H1 (cell line): ENCODE data around the gene DLGAP3. TPM values are rescaled to one million over a fixed set of nuclear protein-coding genes. Genes with fewer than 3 reads are reported as not detected.

ENCODE experiments used
- ATF3 ChIP-seq: IDR thresholded peaks from 2 replicates; pipeline ENCODE4 v1.6.1; 2011; ENCODE audit warnings: low read depth, mild to moderate bottlenecking, low read length; ENCODE audit not compliant: insufficient read depth
- CHD7 ChIP-seq: fragments of 300-600 bp; sonication (generic); IDR thresholded peaks from 2 replicates; pipeline ENCODE4 v1.7.1; 2012; ENCODE audit warnings: low read length, moderate library complexity, mild to moderate bottlenecking, inconsistent platforms; ENCODE audit not compliant: insufficient replicate concordance
- EGR1 ChIP-seq: IDR thresholded peaks from 2 replicates; pipeline ENCODE4 v1.6.1; 2011; ENCODE audit warnings: low read depth, low read length, borderline replicate concordance
- EZH2 ChIP-seq: fragments of 200-600 bp; sonication (generic); IDR thresholded peaks from 2 replicates; pipeline ENCODE4 v1.7.1; 2012; ENCODE audit warnings: low read depth, mild to moderate bottlenecking, moderate library complexity, low read length, inconsistent platforms; ENCODE audit not compliant: severe bottlenecking
- KDM1A ChIP-seq: fragments of 200-600, 300-600 bp; sonication (generic); IDR thresholded peaks from 2 replicates; pipeline ENCODE4 v1.7.1; 2016; ENCODE audit warnings: mild to moderate bottlenecking, low read length, borderline replicate concordance
- KDM4A ChIP-seq: IDR thresholded peaks from one replicate; pipeline ENCODE4 v1.7.1; 2012; ENCODE audit warnings: low read depth, mild to moderate bottlenecking, moderate library complexity, low read length, inconsistent platforms; ENCODE audit not compliant: severe bottlenecking
- PHF8 ChIP-seq: fragments of 200-600 bp; sonication (generic); conservative IDR thresholded peaks from 2 replicates; pipeline ENCODE4 v1.7.1; 2012; ENCODE audit warnings: low read depth, mild to moderate bottlenecking, inconsistent platforms, low read length, moderate library complexity
- RAD21 ChIP-seq, 2 experiments: IDR thresholded peaks in 1 of 2; conservative IDR thresholded peaks in 1 of 2; 2 replicates each; pipeline ENCODE4 v1.6.1; 2011; ENCODE audit warnings: low read depth in 2 of 2, low read length in 2 of 2, improper control_type of control experiment in 1 of 2, inconsistent platforms in 1 of 2, mild to moderate bottlenecking in 1 of 2, moderate library complexity in 1 of 2
- ZNF274 ChIP-seq: IDR thresholded peaks from 2 replicates; pipeline ENCODE4 v1.7.0; 2012; ENCODE audit warnings: low read length, borderline replicate concordance; ENCODE audit errors: extremely low read depth
- polyA plus RNA-seq, 7 experiments: library from polyadenylated mRNA; depleted of rRNA in 3 of 7; stranded (reverse) in 5 of 7; unstranded in 2 of 7; fragments of >200 nt in 5 of 7; fragments of 200-250 nt in 2 of 7; gene quantifications; 1 replicate in 5 of 7; 2 replicates in 1 of 7; 4 replicates in 1 of 7; pipeline versions ENCODE4 v1.2.1 to v1.2.3, GENCODE V29; 2011 to 2013; ENCODE audit warnings: missing spikeins in 2 of 7, mixed read lengths in 2 of 7
- total RNA-seq: library from RNA; stranded (reverse); fragmentation: NEBNext Ultra II Directional; extraction: Animal tissue kit (Norgen Biotek cat#: 25700); gene quantifications from 2 replicates; pipeline ENCODE4 v1.2.1, GENCODE V29; 2021

Gene DLGAP3
- total and polyA plus RNA-seq, 2 of the 8 experiments (the other 6 are each of a cell fraction or from before 2014, with no cell fraction given) = 3.8 to 13.2 TPM

- no peak for TF ChIP-seq CHD7
- TF ChIP-seq EGR1 = no peak
- no peak for TF ChIP-seq RAD21 (IDR thresholded peaks at IDR 0.05 in 1 of 2, conservative IDR thresholded peaks at IDR 0.05 in 1 of 2; ENCODE audit: low read depth in 2 of 2, low read length in 2 of 2)
- TF ChIP-seq KDM1A = no peak
- TF ChIP-seq ZNF274 = no peak
- TF ChIP-seq KDM4A = no peak
- TF ChIP-seq PHF8 = no peak
- TF ChIP-seq ATF3 = no peak
- TF ChIP-seq EZH2 = no peak
- TF ChIP-seq, all 59 proteins: peak for 0
These were observed 31.1 kb downstream of the DLGAP3 start (continued) for GRCh38 chr1:34898330-34898761.
